GM19351 (cell line): ENCODE data around the gene RUNDC3A.
"Not testable (repeated sequence)": the region's sequence is repeated elsewhere in the genome, so short reads cannot be mapped to it uniquely, and the experiment has no call there.

Experiments used
- ATAC-seq: cut with Tn5 transposase; IDR thresholded peaks from one replicate; pipeline ENCODE4 v1.9.1; 2021; ENCODE audit warnings: mild to moderate bottlenecking, moderate library complexity; ENCODE audit not compliant: unreplicated experiment

RUNDC3A gene

DNA sequence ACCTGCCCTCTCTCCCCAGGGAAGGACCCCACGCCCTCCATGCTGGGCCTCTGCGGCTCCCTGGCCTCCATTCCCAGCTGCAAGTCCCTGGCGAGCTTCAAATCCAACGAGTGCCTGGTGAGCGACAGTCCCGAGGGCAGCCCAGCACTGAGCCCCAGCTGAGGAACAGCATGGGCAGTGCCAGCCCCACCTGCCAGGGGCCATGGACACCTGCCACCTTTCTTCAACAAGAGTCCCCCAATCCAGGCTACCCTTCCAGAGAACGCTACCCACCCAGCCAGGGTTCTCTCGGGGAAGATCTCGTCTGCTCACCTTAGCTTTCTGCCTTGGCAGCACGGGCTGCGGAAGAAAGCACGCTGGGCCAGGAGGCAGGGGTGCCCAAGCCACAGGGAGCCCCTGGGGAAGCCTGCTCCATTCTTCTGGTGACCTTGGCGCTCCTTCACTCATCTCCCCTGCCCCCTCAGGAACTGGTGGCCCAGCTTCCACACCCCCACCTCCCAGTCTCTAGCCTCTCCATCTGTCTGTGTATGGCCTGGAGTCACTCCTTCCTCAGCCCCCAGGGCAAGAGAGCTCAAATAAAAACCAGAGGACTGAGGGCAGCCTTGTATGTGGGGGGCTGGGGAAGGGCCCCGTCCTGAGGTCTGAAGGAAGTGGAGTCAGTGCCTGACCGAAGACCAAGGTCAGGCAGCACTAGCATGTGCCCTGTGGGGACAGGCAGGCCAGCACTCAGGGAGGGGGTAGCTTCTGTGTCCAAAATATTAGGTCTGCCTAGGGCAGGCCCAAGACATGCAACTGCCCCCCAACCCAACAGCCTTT lies 9.9 kb downstream of the RUNDC3A start:
- no peak for ATAC-seq

- ATAC-seq: no peak
These were observed 11.7 kb downstream of the RUNDC3A start for GRCh38 chr17:44320066-44320465.

DNA sequence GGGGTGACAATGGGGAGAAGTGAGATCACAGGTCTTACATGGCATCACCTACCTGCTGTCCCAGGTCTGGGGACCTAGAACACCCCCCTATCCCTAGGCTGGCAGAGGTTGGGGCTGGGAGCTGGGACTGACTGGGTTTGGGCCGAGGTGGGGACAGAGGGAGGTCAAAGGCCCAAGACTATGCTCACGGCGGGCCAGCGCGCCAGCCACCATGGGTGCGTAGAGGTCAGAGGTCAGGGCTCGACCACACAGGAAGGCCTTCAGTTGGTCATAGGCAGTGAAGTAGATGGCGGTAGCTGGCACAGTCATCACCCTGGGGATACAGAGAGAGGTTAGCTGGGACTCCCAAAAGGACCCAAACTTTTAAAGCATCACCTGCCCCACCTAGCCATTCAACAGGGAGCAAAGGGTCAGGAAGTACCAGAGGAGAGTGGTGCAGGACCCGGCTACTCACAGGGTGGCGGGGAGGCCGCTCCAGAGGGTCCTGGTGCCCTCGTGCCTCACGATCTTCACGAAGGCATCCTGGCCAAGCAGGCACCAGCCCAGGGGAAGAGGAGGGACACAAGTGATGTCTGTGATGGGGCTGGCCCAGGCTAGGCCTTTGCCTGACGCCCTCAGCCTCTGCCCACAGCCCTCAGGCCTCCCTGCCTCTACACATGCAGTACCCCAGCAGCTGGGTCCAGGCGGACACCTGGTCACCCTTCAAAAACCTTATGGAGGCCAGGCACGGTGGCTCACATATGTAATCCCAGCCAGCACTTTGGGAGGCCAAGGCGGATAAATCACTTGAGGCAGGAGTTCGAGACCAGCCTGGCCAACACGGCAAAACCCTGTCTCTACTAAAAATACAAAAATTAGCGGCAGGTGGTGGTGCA lies 13.1 kb downstream of the RUNDC3A start:
- no peak for ATAC-seq

GRCh38 chr17:44322236-44322895 lies 14.0 kb downstream of the RUNDC3A start:
- ATAC-seq: no peak

- no peak for ATAC-seq
These were observed 15.1 kb downstream of the RUNDC3A start for GRCh38 chr17:44323359-44324091.

DNA sequence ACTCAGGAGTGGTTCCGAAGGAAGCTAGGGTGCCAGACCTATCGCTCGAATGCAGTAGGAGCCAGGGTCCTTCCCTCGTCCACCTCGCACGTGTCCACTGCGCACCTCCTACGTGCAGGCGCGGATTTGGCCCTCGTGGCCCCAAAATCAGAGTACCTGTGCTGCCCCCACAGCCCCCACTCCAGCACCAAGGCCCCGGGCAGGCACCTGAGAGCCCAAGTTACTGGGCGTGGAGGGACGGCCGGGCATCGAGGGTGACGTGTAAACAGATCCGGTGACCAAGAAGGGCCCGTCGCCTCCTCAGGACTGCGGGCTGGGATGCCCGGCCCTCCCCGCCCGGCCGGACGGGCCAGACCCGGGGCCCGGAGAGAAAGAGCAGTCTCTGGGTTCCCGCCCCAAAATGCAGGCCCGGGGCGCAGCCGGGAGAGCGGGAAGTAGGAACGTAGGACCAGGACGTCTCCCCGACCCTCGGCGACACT lies 15.7 kb downstream of the RUNDC3A start:
- no peak for ATAC-seq

- ATAC-seq: peak; percentile 61
These were observed 16.3 kb downstream of the RUNDC3A start, which contains the start of gene SLC25A39 for GRCh38 chr17:44324571-44325275. TSS of gene SLC25A39 (minus strand) at chr17:44324823. CDS start at chr17:44323562, 1,261 bp downstream.

DNA sequence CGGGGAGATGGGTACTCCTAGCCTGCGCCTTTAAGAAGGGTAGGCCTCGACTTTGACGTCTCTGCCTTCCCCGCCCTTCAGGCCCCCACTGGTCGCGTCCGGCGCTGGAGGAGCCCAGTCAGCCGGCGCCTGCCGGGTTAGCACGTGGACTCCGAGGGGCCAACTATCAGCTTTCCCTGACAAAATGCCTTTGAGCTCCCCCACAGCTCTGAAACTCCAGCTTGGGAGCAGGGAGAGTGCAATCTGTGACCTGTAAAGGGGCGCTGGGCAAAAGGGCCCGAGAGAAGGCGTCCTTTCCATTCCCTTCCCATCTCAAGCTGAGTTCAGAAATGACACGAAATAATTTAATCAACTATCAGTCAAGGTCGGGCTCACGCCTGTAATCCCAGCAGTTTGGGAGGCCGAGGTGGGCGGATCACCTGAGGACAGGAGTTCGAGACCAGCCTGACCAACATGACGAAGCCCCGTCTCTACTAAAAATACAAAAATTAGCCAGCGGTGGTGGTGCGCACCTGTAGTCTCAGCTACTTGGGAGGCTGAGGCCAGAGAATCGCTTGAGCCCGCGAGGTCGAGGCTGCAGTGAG lies 18.6 kb downstream of the RUNDC3A start:
- ATAC-seq: peak; percentile 55

GRCh38 chr17:44327715-44328449 lies 19.5 kb downstream of the RUNDC3A start:
- ATAC-seq: no peak

DNA sequence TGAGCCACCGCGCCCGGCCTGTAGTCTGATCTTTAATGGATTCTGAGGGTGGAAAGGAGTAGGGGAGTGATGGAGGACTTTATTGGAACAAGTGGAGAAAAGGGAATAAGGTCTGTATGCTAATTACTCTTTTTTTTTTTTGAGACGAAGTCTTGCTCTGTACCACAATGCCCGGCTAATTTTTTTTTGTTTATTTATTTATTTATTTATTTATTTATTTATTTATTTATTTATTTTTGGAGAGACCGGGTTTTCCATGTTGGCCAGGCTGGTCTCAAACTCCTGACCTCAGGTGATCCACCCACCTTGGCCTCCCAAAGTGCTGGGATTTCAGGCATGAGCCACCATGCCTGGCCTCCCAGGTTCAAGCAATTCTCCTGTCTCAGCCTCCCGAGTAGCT lies 21.1 kb downstream of the RUNDC3A start:
- not testable (repeated sequence) for ATAC-seq

DNA sequence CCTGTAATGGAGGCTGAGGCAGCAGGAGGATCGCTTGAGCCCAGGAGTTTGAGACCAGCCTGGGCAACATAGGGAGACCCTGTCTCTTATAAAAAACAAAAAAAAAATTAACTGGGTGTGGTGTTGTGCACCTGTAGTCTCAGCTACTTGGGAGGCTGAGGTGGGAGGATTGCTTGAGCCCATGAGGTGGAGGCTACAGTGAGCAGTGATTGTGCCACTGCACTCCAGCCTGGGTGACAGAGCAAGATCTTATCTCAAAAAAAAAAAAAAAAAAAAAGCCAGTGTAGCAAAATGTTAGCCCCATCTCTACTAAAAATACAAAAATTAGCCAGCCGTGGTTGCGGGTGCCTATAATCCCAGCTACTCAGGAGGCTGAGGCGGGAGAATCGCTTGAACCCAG lies 21.9 kb downstream of the RUNDC3A start:
- not testable (repeated sequence) for ATAC-seq

- no peak for ATAC-seq
These were observed 22.9 kb downstream of the RUNDC3A start for GRCh38 chr17:44331249-44331760.

- ATAC-seq: no peak
These were observed 25.0 kb downstream of the RUNDC3A start for GRCh38 chr17:44333371-44333770.

DNA sequence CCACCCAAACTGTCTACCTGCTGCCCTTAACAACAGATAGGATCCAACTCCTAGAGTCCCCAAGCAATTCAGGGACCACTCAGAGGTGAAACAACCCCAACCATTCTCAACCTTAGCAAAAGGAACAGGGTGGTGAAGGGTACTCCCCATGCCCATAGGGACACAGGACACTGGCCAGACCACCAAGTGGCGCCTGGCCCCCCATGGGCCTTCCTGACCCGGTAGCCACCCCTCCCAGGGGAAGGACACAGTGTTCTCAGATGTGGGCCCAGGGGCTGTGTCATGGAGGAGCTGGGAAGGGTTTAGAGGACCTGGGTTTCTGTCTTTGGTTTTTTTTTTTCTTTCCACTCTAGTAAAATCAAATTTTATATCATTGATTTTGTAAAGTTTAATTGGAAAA lies 25.9 kb downstream of the RUNDC3A start:
- no peak for ATAC-seq

GRCh38 chr17:44334727-44335126 lies 26.3 kb downstream of the RUNDC3A start:
- no peak for ATAC-seq

GRCh38 chr17:44335564-44335963 lies 27.2 kb downstream of the RUNDC3A start:
- no peak for ATAC-seq

GRCh38 chr17:44335968-44336367 lies 27.6 kb downstream of the RUNDC3A start:
- ATAC-seq: no peak

- no peak for ATAC-seq
These were observed 30.3 kb downstream of the RUNDC3A start for GRCh38 chr17:44338702-44339101.

GRCh38 chr17:44340553-44340952 lies 32.2 kb downstream of the RUNDC3A start:
- not testable (repeated sequence) for ATAC-seq
